HG02973 (cell line): ENCODE measurements around the gene CANX.
A peak's percentile ranks its signal among the peaks of the same experiment; 100 is the strongest.

Experiments used
- ATAC-seq: cut with Tn5 transposase; IDR thresholded peaks from one replicate; pipeline ENCODE4 v1.9.1; 2021; ENCODE audit warnings: moderate library complexity; ENCODE audit not compliant: unreplicated experiment

The CANX gene

GRCh38 chr5:179749857-179750508, 51.2 kb downstream of the CANX start:
- ATAC-seq: no peak

- ATAC-seq: no peak
These were observed 55.2 kb downstream of the CANX start for GRCh38 chr5:179753971-179754370.

- ATAC-seq: no peak
These were observed 56.3 kb downstream of the CANX start for GRCh38 chr5:179755022-179755421.

- ATAC-seq: no peak
These were observed 60.2 kb downstream of the CANX start for GRCh38 chr5:179758955-179759354.

GRCh38 chr5:179759581-179760551, 61.1 kb downstream of the CANX start:
- peak; percentile 48 for ATAC-seq

GRCh38 chr5:179762079-179762780, 63.5 kb downstream of the CANX start:
- peak; percentile 46 for ATAC-seq

- ATAC-seq: no peak
These were observed 64.0 kb downstream of the CANX start for GRCh38 chr5:179762781-179763176.

- ATAC-seq: peak; percentile 38
These were observed 64.6 kb downstream of the CANX start for GRCh38 chr5:179763215-179763945.

- no peak for ATAC-seq
These were observed 65.3 kb downstream of the CANX start for GRCh38 chr5:179764056-179764455.

GRCh38 chr5:179765400-179765799, 66.6 kb downstream of the CANX start:
- no peak for ATAC-seq

- no peak for ATAC-seq
These were observed 67.4 kb downstream of the CANX start for GRCh38 chr5:179766021-179766725.

- ATAC-seq: no peak
These were observed 68.1 kb downstream of the CANX start for GRCh38 chr5:179766726-179767455.

GRCh38 chr5:179767496-179768100, 68.8 kb downstream of the CANX start:
- ATAC-seq: no peak

- ATAC-seq: no peak
These were observed 69.7 kb downstream of the CANX start for GRCh38 chr5:179768326-179769085.

- ATAC-seq: no peak
These were observed 70.5 kb downstream of the CANX start for GRCh38 chr5:179769271-179769670.

- no peak for ATAC-seq
These were observed 71.0 kb downstream of the CANX start for GRCh38 chr5:179769796-179770195.

- no peak for ATAC-seq
These were observed 72.6 kb downstream of the CANX start for GRCh38 chr5:179771311-179771895.

- ATAC-seq: no peak
These were observed 73.6 kb downstream of the CANX start for GRCh38 chr5:179772351-179772750.
